ENCODE data around the gene PSMD2. TPM values are rescaled to one million over a fixed set of nuclear protein-coding genes. Genes with fewer than 3 reads are reported as not detected.

PSMD2 gene
- total RNA-seq, 1 donor from 2014 or later, result 255 TPM

- intact Hi-C loops (cut with micrococcal nuclease), result loop anchor here (1.0 kb wide), 1 partner anchor 32 kb away; no protein-coding TSS in a partner anchor
- Mint-ChIP-seq H3K4me3 (no peak overlapping the region), H3K9me3 (no peaks in the 10 kb centered on the region), H3K27me3 (ENCODE audit: insufficient read depth) (no peaks in the 10 kb centered on the region), H3K4me1 (ENCODE audit: low read depth) (no peaks in the 10 kb centered on the region), H3K36me3 (ENCODE audit: low read depth) (no peaks in the 10 kb centered on the region), H3K27ac (no peak overlapping the region)
- no peak for DNase-seq (ENCODE audit: low spot score)
These were observed 53.2 kb downstream of the PSMD2 start for GRCh38 chr3:184352149-184352785.

DNA sequence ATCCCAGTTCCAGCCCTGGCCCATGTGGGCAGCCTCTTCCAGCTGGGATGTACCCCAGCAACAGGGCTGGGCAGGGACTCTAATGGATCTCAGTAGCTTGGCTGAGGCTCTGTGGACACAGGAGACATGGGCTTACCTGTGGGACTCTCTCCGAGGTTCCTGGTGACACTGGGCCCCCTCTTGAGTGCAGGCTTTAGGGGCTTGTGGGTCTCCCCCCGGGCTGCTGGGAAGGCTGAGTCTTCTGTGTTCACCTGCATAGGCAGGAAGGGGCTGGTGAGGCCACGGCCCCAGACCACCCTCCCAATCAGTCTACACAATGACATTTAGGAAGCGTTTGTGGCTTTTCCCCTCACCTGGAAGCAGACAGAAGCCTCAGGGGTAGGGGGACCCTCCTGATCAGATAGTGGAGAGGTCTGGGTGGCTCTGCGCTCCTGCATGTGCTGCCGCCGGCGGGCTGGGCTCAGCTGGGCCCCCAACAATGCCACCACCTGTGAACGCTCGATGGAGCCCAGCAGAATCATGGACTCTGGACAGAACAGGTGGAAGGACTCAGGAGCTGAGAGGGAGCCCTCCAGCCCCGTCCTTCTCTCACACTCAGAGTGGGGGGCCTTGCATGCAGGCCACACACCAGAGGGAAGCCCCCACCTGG is 54.0 kb downstream of the PSMD2 start:
- intact Hi-C loops (cut with micrococcal nuclease), result loop anchor here (1.0 kb wide), 1 partner anchor 33 kb away; no protein-coding TSS in a partner anchor
- Mint-ChIP-seq H3K4me1 (ENCODE audit: low read depth) (no peaks in the 10 kb centered on the region), H3K9me3 (no peaks in the 10 kb centered on the region), H3K27me3 (ENCODE audit: insufficient read depth) (no peaks in the 10 kb centered on the region), H3K36me3 (ENCODE audit: low read depth) (no peaks in the 10 kb centered on the region), H3K4me3 (no peak overlapping the region), H3K27ac (no peak overlapping the region)
- no peak for DNase-seq (ENCODE audit: low spot score)

- Mint-ChIP-seq H3K4me3 (no peak overlapping the region), H3K27ac (no peak overlapping the region), H3K27me3 (ENCODE audit: insufficient read depth) (no peaks in the 10 kb centered on the region), H3K36me3 (ENCODE audit: low read depth) (no peaks in the 10 kb centered on the region), H3K4me1 (ENCODE audit: low read depth) (no peaks in the 10 kb centered on the region), H3K9me3 (no peaks in the 10 kb centered on the region)
- intact Hi-C loops (cut with micrococcal nuclease), result no loop called here
- no peak for DNase-seq (ENCODE audit: low spot score)
These were observed 54.5 kb downstream of the PSMD2 start for GRCh38 chr3:184353546-184353941.

- Mint-ChIP-seq H3K27ac (no peak overlapping the region), H3K9me3 (no peaks in the 10 kb centered on the region), H3K27me3 (ENCODE audit: insufficient read depth) (no peaks in the 10 kb centered on the region), H3K4me1 (ENCODE audit: low read depth) (no peaks in the 10 kb centered on the region), H3K36me3 (ENCODE audit: low read depth) (no peaks in the 10 kb centered on the region), H3K4me3 (no peak overlapping the region)
- peak; percentile 22 for DNase-seq (ENCODE audit: low spot score)
- intact Hi-C loops (cut with micrococcal nuclease), result loop anchor here (1.0 kb wide), 1 partner anchor 9 kb away; no protein-coding TSS in a partner anchor
These were observed 55.2 kb downstream of the PSMD2 start for GRCh38 chr3:184354121-184354728.

GRCh38 chr3:184354754-184355153 is 55.7 kb downstream of the PSMD2 start:
- no peak for DNase-seq (ENCODE audit: low spot score)
- H3K36me3 Mint-ChIP-seq (ENCODE audit: low read depth), result no peaks in the 10 kb centered on the region
- no peaks in the 10 kb centered on the region for H3K9me3 Mint-ChIP-seq
- no peak overlapping the region for H3K27ac Mint-ChIP-seq
- no peaks in the 10 kb centered on the region for H3K4me1 Mint-ChIP-seq (ENCODE audit: low read depth)
- intact Hi-C loops (cut with micrococcal nuclease), result loop anchor here (1.0 kb wide), 1 partner anchor 9 kb away; no protein-coding TSS in a partner anchor
- no peak overlapping the region for H3K4me3 Mint-ChIP-seq
- no peaks in the 10 kb centered on the region for H3K27me3 Mint-ChIP-seq (ENCODE audit: insufficient read depth)

GRCh38 chr3:184355261-184356040 is 56.4 kb downstream of the PSMD2 start:
- intact Hi-C loops (cut with micrococcal nuclease), result no loop called here
- no peaks in the 10 kb centered on the region for H3K4me1 Mint-ChIP-seq (ENCODE audit: low read depth)

DNA sequence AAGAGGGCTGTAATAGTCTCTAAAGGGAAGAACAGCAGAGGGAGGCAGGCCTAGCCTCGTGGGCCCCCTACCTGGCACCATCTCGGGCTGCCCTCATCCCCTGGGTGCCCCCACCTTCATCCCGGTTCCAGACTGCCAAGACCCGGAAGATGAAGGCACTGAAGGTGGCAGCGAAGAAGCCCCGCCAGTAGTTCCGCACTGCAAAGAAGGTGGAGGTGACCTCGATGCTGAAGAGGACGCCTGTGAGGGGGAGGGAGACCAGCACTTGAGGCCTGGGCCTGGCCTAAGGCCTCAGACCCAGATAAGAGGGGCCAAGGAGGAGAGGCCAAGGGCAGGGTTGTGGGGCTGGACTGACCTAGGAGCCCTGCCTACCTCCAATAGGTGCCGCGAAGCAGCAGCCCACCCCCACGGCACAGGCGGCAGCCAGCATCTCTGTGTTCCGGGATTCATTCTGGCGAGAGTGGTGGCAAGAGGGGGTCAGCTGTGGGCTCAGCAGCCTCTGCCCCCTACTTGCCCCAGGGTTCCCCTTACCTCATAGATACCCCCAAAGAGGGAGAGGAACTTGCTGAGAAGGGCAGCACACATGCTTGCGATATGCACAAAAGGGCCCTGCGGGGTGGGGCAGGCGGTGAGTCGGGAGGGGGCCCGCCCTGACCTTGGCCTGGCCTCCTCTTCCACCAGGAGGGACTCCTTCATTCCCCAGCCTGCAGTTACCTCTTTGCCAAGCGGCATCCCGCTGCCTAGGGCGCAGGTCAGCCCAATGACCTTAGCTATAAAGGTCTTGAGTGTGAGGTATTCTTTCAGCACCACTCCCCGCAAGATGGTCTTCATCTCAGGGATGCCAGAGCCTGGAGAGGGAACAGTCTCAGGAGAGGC is 58.4 kb downstream of the PSMD2 start:
- no peak overlapping the region for H3K4me3 Mint-ChIP-seq
- intact Hi-C loops (cut with micrococcal nuclease), result no loop called here
- H3K36me3 Mint-ChIP-seq (ENCODE audit: low read depth), result no peaks in the 10 kb centered on the region
- DNase-seq (ENCODE audit: low spot score), result no peak
- H3K27me3 Mint-ChIP-seq (ENCODE audit: insufficient read depth), result peaks cover 10% of the 10 kb centered on the region
- no peak overlapping the region for H3K27ac Mint-ChIP-seq
- peaks cover 4% of the 10 kb centered on the region for H3K4me1 Mint-ChIP-seq (ENCODE audit: low read depth)
- H3K9me3 Mint-ChIP-seq, result no peaks in the 10 kb centered on the region

More at GRCh38 chr3:184355261-184356040, 56.4 kb downstream of the PSMD2 start:
- no peaks in the 10 kb centered on the region for H3K9me3 Mint-ChIP-seq
- peak overlapping the region; percentile 29 for H3K27ac Mint-ChIP-seq
- DNase-seq (ENCODE audit: low spot score), result no peak
- H3K27me3 Mint-ChIP-seq (ENCODE audit: insufficient read depth), result peaks cover 6% of the 10 kb centered on the region
- no peak overlapping the region for H3K4me3 Mint-ChIP-seq
- H3K36me3 Mint-ChIP-seq (ENCODE audit: low read depth), result no peaks in the 10 kb centered on the region

DNA sequence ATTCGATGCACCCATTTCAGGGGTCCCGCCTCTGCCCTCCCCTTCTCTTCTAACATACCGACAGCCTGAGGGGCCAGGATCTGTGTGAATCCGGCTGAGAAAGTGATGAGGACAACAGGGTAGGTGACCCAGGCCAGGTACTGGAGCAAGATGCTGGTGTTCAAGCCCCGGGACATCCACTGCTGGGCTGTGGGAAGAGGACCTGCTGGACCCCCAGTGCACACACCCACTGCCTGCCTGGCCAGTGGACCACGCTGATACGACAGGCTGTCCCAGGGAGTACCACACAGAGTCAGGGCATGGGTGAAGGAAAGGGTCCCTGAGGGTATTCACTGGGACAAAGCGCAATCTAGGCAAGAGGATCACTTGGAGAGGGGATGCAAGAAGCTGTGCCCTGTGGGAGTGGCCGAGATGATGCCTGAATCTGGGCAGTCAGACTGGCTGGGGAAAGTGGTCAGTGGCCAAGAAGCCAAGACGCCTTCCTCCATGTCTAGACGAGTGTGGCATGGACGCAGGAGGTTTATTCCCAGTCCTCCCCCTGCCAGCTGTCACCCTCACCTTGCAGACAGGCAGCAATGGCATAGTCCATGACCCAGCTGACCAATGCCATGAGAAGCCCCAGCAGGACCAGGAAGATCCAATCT is 59.2 kb downstream of the PSMD2 start:
- peaks cover 10% of the 10 kb centered on the region for H3K27me3 Mint-ChIP-seq (ENCODE audit: insufficient read depth)
- no peak overlapping the region for H3K27ac Mint-ChIP-seq
- no peaks in the 10 kb centered on the region for H3K9me3 Mint-ChIP-seq
- H3K4me1 Mint-ChIP-seq (ENCODE audit: low read depth), result peaks cover 4% of the 10 kb centered on the region
- H3K4me3 Mint-ChIP-seq, result peak overlapping the region; percentile 30
- intact Hi-C loops (cut with micrococcal nuclease), result no loop called here
- peaks cover under 1% of the 10 kb centered on the region for H3K36me3 Mint-ChIP-seq (ENCODE audit: low read depth)
- DNase-seq (ENCODE audit: low spot score), result no peak

Other genes with a start within 250 kb of the PSMD2 start
- not detected in 2 replicates for gene HTR3C, start 246.2 kb upstream of the PSMD2 start, total RNA-seq
- not detected in 2 replicates for gene HTR3E, start 202.2 kb upstream of the PSMD2 start, total RNA-seq
- 75.6 and 75.9 TPM in 2 replicates for gene EIF2B5, start 163.9 kb upstream of the PSMD2 start, total RNA-seq
- gene DVL3, start 143.9 kb upstream of the PSMD2 start, total RNA-seq, result 59.4 and 61.5 TPM in 2 replicates
- 235 and 238 TPM in 2 replicates for gene AP2M1, start 124.4 kb upstream of the PSMD2 start, total RNA-seq
- gene ABCF3, start 113.0 kb upstream of the PSMD2 start, total RNA-seq, result 75.2 and 76.4 TPM in 2 replicates
- not detected in 2 replicates for gene VWA5B2, start 69.7 kb upstream of the PSMD2 start, total RNA-seq
- 86.7 and 89.3 TPM in 2 replicates for gene ALG3, start 50.3 kb upstream of the PSMD2 start, total RNA-seq
- 13.5 and 15.2 TPM in 2 replicates for gene EEF1AKMT4, start 49.6 kb upstream of the PSMD2 start, total RNA-seq
- gene CAMK2N2, start 37.7 kb upstream of the PSMD2 start, total RNA-seq, result 0.15 and 0.52 TPM in 2 replicates
- not detected in 2 replicates for gene ECE2, start 23.2 kb upstream of the PSMD2 start, total RNA-seq
- gene EIF4G1, start 15.4 kb downstream of the PSMD2 start, total RNA-seq, result 657 and 706 TPM in 2 replicates
- 7.5 and 9.2 TPM in 2 replicates for gene FAM131A, start 38.4 kb downstream of the PSMD2 start, total RNA-seq
- 5.2 and 6.6 TPM in 2 replicates for gene CLCN2, start 62.4 kb downstream of the PSMD2 start, total RNA-seq
- 145 and 151 TPM in 2 replicates for gene POLR2H, start 62.5 kb downstream of the PSMD2 start, total RNA-seq
- gene THPO, start 79.0 kb downstream of the PSMD2 start, total RNA-seq, result not detected in 2 replicates
- gene CHRD, start 80.8 kb downstream of the PSMD2 start, total RNA-seq, result not detected in 2 replicates

Data from activated T-helper 1 cell treated with anti-CD3 and anti-CD28 coated beads, Interleukin-12 subunit alpha, Interleukin-12 subunit beta, Interleukin-2, Interleukin-4 antibody, amounts not matched to agents 30 ng/mL and 10 ng/mL and 1 ng/mL, durations not matched to agents 14 hours and 24 hours and 36 hours (primary cell).